ENCODE results near the gene SREK1. TPM values are rescaled to one million over a fixed set of nuclear protein-coding genes. Genes with fewer than 3 reads are reported as not detected.

SREK1 gene
- total RNA-seq, 2 donors from 2014 or later: 151 to 154 TPM

DNA sequence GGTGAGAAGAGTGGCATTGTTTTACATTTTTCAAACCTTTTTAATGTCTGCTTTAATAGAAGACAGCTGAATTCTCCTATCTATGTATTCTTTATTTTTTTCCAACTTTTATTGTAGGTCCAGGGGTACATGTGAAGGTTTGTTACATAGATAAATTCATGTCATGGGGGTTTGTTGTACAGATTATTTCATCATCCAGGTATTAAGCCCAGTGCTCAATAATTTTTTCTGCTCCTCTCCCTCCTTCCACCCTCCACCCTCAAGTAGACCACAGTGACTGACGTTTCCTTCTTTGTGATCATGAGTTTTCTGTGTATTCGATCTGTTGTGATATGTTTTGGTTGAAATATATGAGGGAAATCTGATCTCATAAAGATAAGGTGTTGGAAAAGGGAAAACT lies 1.7 kb upstream of the SREK1 start:
- no peak for DNase-seq
- H3K27me3 Mint-ChIP-seq: no peaks in the 10 kb centered on the region
- peaks cover 5% of the 10 kb centered on the region for H3K36me3 Mint-ChIP-seq (ENCODE audit: low read depth)
- no peaks in the 10 kb centered on the region for H3K9me3 ChIP-seq (ENCODE audit: control insufficient read depth, low read length, poor library complexity, severe bottlenecking)
- peak overlapping the region; percentile 15 for H3K4me3 Mint-ChIP-seq
- ATAC-seq: no peak
- H3K27ac Mint-ChIP-seq: peak overlapping the region; percentile 39
- H3K4me1 Mint-ChIP-seq: peaks cover 21% of the 10 kb centered on the region

DNA sequence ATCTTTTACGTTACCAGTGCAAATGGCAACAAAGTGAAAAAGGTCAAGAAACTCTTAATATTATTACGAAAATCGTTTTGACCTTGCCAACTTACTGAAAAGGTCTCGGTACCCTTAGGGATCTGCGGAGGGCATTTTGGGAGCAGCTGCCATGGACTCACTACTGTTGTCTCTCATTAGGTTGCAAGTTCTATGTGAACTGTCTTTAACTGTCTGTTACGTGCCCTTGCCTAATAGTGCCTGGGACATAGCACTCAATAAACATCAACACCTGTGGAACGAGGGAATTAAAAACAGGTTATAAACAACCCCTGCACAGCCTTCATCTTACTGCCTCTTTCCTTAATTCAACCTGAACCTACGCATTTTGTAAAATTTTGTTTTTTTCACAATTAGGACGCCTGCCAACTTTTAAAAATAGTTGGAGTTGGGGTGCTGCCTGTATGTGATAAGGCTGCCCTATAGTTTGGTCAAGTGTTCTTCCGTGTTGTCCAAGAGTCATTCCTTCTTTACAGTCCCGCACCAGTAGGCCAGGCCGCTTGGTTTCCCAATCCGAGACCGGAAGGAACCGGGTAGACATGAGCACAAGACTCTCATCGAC lies 527 bp upstream of the SREK1 start:
- peak overlapping the region; percentile 99 for H3K27ac Mint-ChIP-seq
- DNase-seq (no peak), ATAC-seq (no peak)
- no peaks in the 10 kb centered on the region for H3K9me3 ChIP-seq (ENCODE audit: control insufficient read depth, low read length, poor library complexity, severe bottlenecking)
- peaks cover 25% of the 10 kb centered on the region for H3K4me1 Mint-ChIP-seq
- peaks cover 5% of the 10 kb centered on the region for H3K36me3 Mint-ChIP-seq (ENCODE audit: low read depth)
- no peaks in the 10 kb centered on the region for H3K27me3 Mint-ChIP-seq
- H3K4me3 Mint-ChIP-seq: peak overlapping the region; percentile 98

DNA sequence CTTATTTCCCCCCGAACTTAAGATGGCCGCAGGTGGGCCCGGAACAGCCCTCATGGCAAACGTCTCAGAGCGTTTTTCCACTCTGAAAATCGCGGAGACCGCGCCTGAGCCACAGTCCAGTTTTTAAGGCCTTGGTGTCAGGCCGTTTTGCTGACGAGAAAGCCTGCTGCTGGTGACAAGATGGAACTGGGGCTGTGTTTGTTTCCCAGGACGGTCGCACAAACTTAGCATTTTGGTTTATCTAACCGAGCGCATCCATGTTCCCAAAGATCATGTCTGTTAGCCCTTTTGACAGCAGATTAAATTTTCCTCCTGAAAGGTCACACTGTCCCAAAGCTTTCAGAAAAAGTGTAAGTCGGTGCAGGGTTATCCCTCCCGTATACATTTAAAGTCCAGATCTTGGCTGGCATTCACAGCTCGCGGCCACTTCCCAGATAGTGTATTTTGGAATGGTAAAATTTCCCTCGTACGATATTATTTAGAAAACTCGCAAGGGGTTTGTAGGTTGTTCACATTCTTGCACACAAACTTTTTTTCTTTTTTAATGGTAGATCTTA lies 812 bp downstream of the SREK1 start:
- no peaks in the 10 kb centered on the region for H3K9me3 ChIP-seq (ENCODE audit: control insufficient read depth, low read length, poor library complexity, severe bottlenecking)
- peak overlapping the region; percentile 99 for H3K27ac Mint-ChIP-seq
- H3K4me3 Mint-ChIP-seq: peak overlapping the region; percentile 98
- H3K4me1 Mint-ChIP-seq: peaks cover 30% of the 10 kb centered on the region
- H3K36me3 Mint-ChIP-seq (ENCODE audit: low read depth): peaks cover 5% of the 10 kb centered on the region
- no peak for DNase-seq
- H3K27me3 Mint-ChIP-seq: no peaks in the 10 kb centered on the region
- peak; percentile 61 for ATAC-seq

DNA sequence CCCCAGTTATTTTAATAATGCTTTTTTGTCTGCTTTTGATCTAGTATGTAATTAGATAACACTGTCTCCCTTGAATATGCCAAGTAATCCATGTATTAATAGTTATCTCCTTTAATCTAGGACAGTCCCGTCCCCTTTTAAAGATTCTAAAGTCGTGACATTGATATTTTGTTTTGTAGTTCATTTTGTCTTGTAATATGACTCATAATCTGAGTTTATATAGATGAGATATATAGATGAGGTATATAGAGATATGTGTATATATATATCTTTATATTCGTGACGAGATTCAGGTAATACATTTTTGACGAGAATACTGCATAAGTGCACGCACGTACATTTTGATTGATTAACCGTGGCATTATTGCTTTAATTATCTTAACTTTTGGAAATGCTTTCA lies 1.6 kb downstream of the SREK1 start:
- Mint-ChIP-seq H3K4me1 (peaks cover 36% of the 10 kb centered on the region), H3K27ac (peak overlapping the region; percentile 99), H3K4me3 (peak overlapping the region; percentile 98), H3K27me3 (no peaks in the 10 kb centered on the region), H3K36me3 (ENCODE audit: low read depth) (peaks cover 5% of the 10 kb centered on the region)
- ATAC-seq (no peak), DNase-seq (no peak)
- no peaks in the 10 kb centered on the region for H3K9me3 ChIP-seq (ENCODE audit: control insufficient read depth, low read length, poor library complexity, severe bottlenecking)

DNA sequence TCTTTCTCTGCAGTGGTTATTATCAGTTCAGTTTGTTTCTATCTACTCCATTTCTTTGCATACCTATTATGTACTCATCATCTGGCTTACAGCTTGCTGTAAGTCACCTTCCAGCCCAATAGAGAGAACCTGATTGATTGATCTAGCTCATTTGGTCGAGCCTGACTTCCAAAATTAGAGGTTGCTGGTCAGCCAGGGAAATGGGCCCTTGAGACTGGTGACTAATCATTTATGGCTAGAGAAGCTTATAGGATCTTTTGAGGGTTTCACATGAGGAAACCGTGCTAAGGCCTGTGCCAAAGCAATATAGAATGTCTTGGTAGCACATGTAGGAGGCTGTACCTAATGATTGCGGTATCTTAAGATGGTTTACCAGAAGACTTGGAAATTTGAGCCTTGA lies 5.8 kb downstream of the SREK1 start:
- H3K27me3 Mint-ChIP-seq: no peaks in the 10 kb centered on the region
- DNase-seq (no peak), ATAC-seq (no peak)
- H3K36me3 Mint-ChIP-seq (ENCODE audit: low read depth): no peaks in the 10 kb centered on the region
- peak overlapping the region; percentile 34 for H3K27ac Mint-ChIP-seq
- peaks cover 33% of the 10 kb centered on the region for H3K4me1 Mint-ChIP-seq
- no peaks in the 10 kb centered on the region for H3K9me3 ChIP-seq (ENCODE audit: control insufficient read depth, low read length, poor library complexity, severe bottlenecking)
- H3K4me3 Mint-ChIP-seq: no peak overlapping the region

DNA sequence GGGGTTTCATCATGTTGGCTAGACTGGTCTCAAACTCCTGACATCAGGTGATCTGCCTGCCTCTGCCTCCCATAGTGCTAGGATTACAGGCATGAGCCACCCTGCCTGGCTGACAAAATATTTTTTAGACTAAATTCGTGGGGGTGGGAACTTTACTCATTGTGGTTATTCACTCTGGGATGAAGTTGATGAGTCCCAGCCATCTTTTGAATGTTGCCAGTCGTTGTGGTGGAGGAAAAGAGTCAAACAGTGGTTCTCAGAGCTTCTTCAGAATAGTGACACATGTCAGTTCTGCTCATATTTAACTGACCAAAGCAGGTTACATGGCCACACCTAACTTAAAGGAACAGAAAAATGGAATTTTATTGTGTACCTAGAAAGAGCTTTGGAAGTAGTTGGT lies 6.9 kb downstream of the SREK1 start:
- H3K27ac Mint-ChIP-seq: no peak overlapping the region
- no peak overlapping the region for H3K4me3 Mint-ChIP-seq
- ATAC-seq: peak; percentile 21
- H3K27me3 Mint-ChIP-seq: no peaks in the 10 kb centered on the region
- H3K9me3 ChIP-seq (ENCODE audit: control insufficient read depth, low read length, poor library complexity, severe bottlenecking): no peaks in the 10 kb centered on the region
- peaks cover 32% of the 10 kb centered on the region for H3K4me1 Mint-ChIP-seq
- no peak for DNase-seq
- no peaks in the 10 kb centered on the region for H3K36me3 Mint-ChIP-seq (ENCODE audit: low read depth)

DNA sequence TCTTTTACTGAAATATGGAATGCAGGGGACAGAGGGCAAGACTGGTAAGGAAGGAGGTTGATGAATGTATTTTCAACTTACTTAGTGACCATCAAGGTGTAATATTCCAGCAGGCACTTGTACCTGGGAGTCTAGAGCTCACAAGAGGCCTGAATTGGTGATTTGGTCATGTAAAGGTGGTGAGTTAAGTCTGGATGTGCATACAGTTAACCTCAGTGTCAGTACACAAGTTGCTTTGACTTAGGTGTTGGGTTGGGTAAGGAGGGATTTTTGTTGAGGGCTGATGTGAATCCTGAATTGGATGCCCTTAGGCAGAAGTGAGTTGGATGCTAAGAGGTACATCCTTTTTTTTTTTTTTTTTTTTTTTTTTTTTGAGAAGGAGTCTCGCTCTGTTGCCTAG lies 7.4 kb downstream of the SREK1 start:
- ATAC-seq: peak; percentile 8
- H3K9me3 ChIP-seq (ENCODE audit: control insufficient read depth, low read length, poor library complexity, severe bottlenecking): no peaks in the 10 kb centered on the region
- no peak for DNase-seq
- H3K4me1 Mint-ChIP-seq: peaks cover 33% of the 10 kb centered on the region
- peaks cover 2% of the 10 kb centered on the region for H3K36me3 Mint-ChIP-seq (ENCODE audit: low read depth)
- no peak overlapping the region for H3K27ac Mint-ChIP-seq
- H3K27me3 Mint-ChIP-seq: no peaks in the 10 kb centered on the region
- no peak overlapping the region for H3K4me3 Mint-ChIP-seq

DNA sequence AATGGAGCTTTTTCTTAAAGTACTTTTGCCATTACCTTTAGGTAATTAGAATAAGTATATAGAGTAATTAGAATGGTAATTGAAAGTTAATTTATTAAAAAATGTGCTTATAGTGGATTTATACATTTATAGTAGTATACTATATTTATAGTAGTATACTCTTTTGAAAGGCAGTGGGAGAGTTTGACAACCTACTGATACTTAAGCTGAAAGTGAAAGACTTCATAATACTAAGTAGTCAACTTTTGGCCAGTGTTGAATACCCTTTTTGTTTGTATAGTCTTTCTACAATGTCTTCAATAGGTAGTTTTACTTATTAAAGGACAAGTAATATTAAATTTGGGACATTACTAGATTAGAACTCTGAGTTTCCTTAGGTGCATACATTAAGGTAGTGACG lies 12.9 kb downstream of the SREK1 start:
- Mint-ChIP-seq H3K4me3 (no peak overlapping the region), H3K27me3 (no peaks in the 10 kb centered on the region), H3K27ac (no peak overlapping the region), H3K36me3 (ENCODE audit: low read depth) (peaks cover 6% of the 10 kb centered on the region), H3K4me1 (peaks cover 16% of the 10 kb centered on the region)
- no peaks in the 10 kb centered on the region for H3K9me3 ChIP-seq (ENCODE audit: control insufficient read depth, low read length, poor library complexity, severe bottlenecking)
- DNase-seq: no peak
- ATAC-seq: no peak

DNA sequence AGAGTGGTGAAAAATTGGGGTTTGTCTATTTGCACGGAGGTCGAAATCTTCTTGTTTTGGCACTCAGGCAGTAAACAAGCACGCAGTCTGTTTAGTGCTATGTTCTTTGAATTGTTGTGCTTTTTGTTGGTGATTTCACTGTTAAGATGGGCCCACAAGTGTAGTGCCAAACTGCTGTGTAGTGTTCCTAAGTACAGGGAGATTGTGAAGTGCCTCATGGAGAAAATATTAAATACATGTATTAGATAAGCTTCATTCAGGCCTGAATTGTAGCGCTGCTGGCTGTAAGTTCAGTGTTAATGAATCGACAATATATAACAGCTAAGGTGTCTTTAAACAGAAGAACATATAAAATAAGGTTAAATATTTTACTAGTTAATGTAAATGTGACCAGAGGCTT lies 17.3 kb downstream of the SREK1 start:
- Mint-ChIP-seq H3K4me1 (peaks cover 17% of the 10 kb centered on the region), H3K27ac (peak overlapping the region; percentile 43), H3K4me3 (no peak overlapping the region), H3K36me3 (ENCODE audit: low read depth) (peaks cover 8% of the 10 kb centered on the region), H3K27me3 (no peaks in the 10 kb centered on the region)
- no peaks in the 10 kb centered on the region for H3K9me3 ChIP-seq (ENCODE audit: control insufficient read depth, low read length, poor library complexity, severe bottlenecking)
- ATAC-seq: no peak
- DNase-seq: no peak

DNA sequence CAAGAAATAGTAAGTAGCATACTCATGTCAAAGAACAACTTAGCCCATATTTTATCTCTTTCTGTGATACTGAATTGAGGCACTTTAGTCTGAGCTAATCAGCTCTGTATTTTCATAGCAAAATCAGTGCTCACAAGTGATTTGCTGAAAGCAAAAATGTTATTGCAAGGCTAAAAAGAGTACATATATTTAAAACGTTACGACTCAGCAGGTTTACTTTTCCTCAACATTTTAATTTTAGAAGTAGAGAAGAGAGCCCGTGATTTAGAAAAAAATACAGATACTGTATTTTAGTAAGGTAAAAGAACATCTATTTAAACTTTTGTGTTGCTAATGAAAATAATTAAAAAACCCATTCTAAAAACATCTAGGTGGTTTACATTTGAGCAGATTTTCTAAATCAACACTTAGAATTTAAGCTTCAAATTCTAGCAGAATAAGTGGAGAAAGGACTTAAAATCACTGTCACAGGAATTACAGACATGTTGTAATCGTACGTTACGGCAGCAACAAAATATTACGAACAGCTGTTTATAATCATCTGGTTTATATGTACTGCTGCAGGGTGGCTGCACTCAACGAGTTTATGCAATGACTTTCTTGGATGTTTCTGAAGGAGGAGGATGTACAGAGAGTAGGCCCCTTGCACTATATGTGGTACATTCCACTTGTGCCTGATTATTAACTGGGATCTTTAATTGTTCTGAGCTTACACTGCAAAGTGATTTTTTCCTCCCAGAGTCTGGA lies 20.1 kb downstream of the SREK1 start:
- Mint-ChIP-seq H3K4me3 (no peak overlapping the region), H3K36me3 (ENCODE audit: low read depth) (peaks cover 8% of the 10 kb centered on the region), H3K27ac (no peak overlapping the region), H3K27me3 (no peaks in the 10 kb centered on the region), H3K4me1 (peaks cover 13% of the 10 kb centered on the region)
- ATAC-seq (no peak), DNase-seq (no peak)
- no peaks in the 10 kb centered on the region for H3K9me3 ChIP-seq (ENCODE audit: control insufficient read depth, low read length, poor library complexity, severe bottlenecking)

DNA sequence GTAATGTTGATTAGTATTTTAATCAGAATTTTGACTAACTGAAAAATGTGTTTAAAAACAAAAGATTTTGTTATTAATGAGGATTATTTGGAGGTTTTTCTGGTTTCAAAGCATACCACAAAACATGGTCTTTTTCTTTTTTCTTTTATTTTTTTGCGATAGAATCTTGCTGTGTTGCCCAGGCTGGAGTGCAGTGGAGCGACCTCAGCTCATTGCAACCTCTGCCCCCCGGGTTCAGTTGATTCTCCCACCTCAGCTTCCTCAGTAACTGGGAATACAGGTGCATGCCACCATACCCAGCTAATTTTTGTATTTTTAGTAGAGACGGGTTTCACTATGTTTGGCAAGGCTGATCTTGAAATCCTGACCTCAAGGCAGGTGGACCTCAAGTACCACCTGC lies 24.1 kb downstream of the SREK1 start:
- Mint-ChIP-seq H3K4me3 (no peak overlapping the region), H3K36me3 (ENCODE audit: low read depth) (peaks cover 9% of the 10 kb centered on the region), H3K4me1 (peaks cover 24% of the 10 kb centered on the region), H3K27me3 (no peaks in the 10 kb centered on the region), H3K27ac (peak overlapping the region; percentile 94)
- no peaks in the 10 kb centered on the region for H3K9me3 ChIP-seq (ENCODE audit: control insufficient read depth, low read length, poor library complexity, severe bottlenecking)
- DNase-seq: no peak
- ATAC-seq: no peak

DNA sequence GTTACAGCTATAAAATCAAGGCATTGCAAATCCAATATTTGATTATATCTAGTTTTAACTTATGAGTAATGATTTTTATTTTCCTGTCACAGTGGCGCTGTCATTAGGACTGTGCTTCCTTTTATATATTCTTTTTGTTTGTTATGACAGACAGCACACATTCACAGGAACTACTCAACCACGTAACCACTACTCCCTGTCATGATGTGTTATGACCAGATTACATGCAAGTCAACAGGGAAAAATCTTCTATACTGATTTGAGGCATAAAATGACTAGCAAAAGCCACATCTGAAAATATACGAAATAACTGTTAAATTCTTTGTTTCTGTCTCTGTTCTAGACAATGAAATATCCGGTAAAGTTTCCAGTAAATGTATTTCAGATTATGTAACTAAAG lies 25.4 kb downstream of the SREK1 start:
- Mint-ChIP-seq H3K4me1 (peaks cover 27% of the 10 kb centered on the region), H3K27me3 (no peaks in the 10 kb centered on the region)

DNA sequence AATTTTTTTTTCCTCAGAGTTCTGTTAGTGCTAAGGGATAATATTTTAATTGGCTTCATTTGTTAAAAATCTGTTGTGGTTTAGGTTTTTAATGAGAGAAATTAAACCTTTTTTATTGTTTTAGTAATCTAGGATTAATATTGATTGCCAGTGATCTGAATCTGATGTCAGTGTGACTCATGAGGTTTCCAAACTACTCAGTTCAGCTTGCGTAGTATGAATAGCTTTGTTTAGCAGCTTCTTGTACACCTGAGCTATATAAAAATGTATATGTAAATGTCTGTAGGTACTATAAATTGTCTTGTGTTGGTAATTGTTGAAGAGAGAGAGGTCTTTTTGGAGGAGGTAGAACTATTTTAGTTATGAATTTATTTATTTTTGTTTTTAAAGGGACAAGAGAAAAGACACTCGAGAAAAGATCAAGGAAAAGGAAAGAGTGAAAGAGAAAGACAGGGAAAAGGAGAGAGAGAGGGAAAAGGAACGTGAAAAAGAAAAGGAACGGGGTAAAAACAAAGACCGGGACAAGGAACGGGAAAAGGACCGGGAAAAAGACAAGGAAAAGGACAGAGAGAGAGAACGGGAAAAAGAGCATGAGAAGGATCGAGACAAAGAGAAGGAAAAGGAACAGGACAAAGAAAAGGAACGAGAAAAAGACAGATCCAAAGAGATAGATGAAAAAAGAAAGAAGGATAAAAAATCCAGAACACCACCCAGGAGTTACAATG lies 26.3 kb downstream of the SREK1 start:
- H3K27me3 Mint-ChIP-seq: no peaks in the 10 kb centered on the region
- H3K27ac Mint-ChIP-seq: peak overlapping the region; percentile 94
- ATAC-seq: no peak
- DNase-seq: no peak
- H3K9me3 ChIP-seq (ENCODE audit: control insufficient read depth, low read length, poor library complexity, severe bottlenecking): no peaks in the 10 kb centered on the region
- H3K4me3 Mint-ChIP-seq: peak overlapping the region; percentile 39
- H3K4me1 Mint-ChIP-seq: peaks cover 24% of the 10 kb centered on the region
- peaks cover 12% of the 10 kb centered on the region for H3K36me3 Mint-ChIP-seq (ENCODE audit: low read depth)

More for the DNA sequence above, 25.4 kb downstream of the SREK1 start:
- H3K9me3 ChIP-seq (ENCODE audit: control insufficient read depth, low read length, poor library complexity, severe bottlenecking): no peaks in the 10 kb centered on the region
- peak overlapping the region; percentile 94 for H3K27ac Mint-ChIP-seq
- DNase-seq: no peak
- no peak overlapping the region for H3K4me3 Mint-ChIP-seq
- H3K36me3 Mint-ChIP-seq (ENCODE audit: low read depth): peaks cover 12% of the 10 kb centered on the region
- ATAC-seq: peak; percentile 69

Data from T-helper 17 cell (primary cell).